HCT116 (cell line): ENCODE measurements around the gene RAB2B. TPM values are rescaled to one million over a fixed set of nuclear protein-coding genes. Genes with fewer than 3 reads are reported as not detected.

Experiments used
- ATAC-seq: fragments of 200-7000 bp; cut with Tn5 transposase; 2 replicates; pipeline ENCODE4 v1.9.1; 2020; ENCODE audit warnings: mild to moderate bottlenecking, moderate library complexity
- BruUV-seq: library from RNA; stranded (reverse); fragments of 400-500 nt; replicated peaks from 2 replicates; lab custom pipeline; 2021; lab: Mats Ljungman, UMichigan
- CTCF ChIA-PET: fragments of 300-600 bp; sonication (Branson Sonifier 250); formaldehyde crosslinking; loops from one replicate; lab custom pipeline; 2021; ENCODE audit warnings: antibody characterized with exemption; lab: Charles Lee
- POLR2A ChIA-PET: fragments of 300-600, 350-600 bp; sonication (Branson Sonifier 250); formaldehyde crosslinking; loops from one replicate; lab custom pipeline; 2021; ENCODE audit warnings: antibody characterized with exemption; lab: Charles Lee
- RAD21 ChIA-PET, 2 experiments: fragments of 300-600 bp; sonication (Branson Sonifier 250); formaldehyde crosslinking; loops; one replicate each; lab custom pipeline; 2023; ENCODE audit warnings: low total read pairs in 2 of 2; ENCODE audit not compliant: uncharacterized antibody in 2 of 2, unreplicated experiment in 2 of 2, low non-redundant PET in 1 of 2; lab: Charles Lee
- DNase-seq: peaks from one replicate; pipeline ENCODE4 v3.0.0-alpha.2; 2010; ENCODE audit warnings: low read depth, low spot score
- H2AFZ ChIP-seq: fragments of 200-600 bp; shearing (Covaris generic), sonication (generic); 2 replicates; pipeline ENCODE4 v1.6.1; 2017; ENCODE audit warnings: low read depth, mixed run types, mixed read lengths, antibody characterized with exemption, low read length; ENCODE audit not compliant: poor library complexity, severe bottlenecking
- H3K27ac ChIP-seq: 2 replicates; pipeline ENCODE4 v1.5.1; 2012; ENCODE audit warnings: low read depth, low read length
- H3K27me3 ChIP-seq: fragments of 200-600 bp; sonication (generic); 2 replicates; pipeline ENCODE4 v1.6.1; 2016; ENCODE audit warnings: mixed run types, low read length, mixed read lengths; ENCODE audit not compliant: insufficient read depth
- H3K36me3 ChIP-seq, 2 experiments: fragments of 200-500 bp in 1 of 2; fragments of 200-600 bp in 1 of 2; sonication (Bioruptor generic) in 1 of 2; sonication (generic) in 1 of 2; 2 replicates each; pipeline versions ENCODE4 v1.5.1 to v1.6.1; 2014 to 2016; ENCODE audit warnings: low read length in 2 of 2, inconsistent platforms in 1 of 2, mixed read lengths in 1 of 2, mixed run types in 1 of 2; ENCODE audit not compliant: insufficient read depth in 2 of 2, control insufficient read depth in 1 of 2
- H3K4me1 ChIP-seq, 2 experiments: fragments of 200-600 bp in 1 of 2; sonication (generic) in 1 of 2; 2 replicates each; pipeline versions ENCODE4 v1.5.1 to v1.6.1; 2012 to 2017; ENCODE audit warnings: low read length in 2 of 2, inconsistent platforms in 1 of 2, mild to moderate bottlenecking in 1 of 2, mixed read lengths in 1 of 2, mixed run types in 1 of 2, moderate library complexity in 1 of 2; ENCODE audit not compliant: insufficient read depth in 2 of 2, control insufficient read depth in 1 of 2
- H3K4me2 ChIP-seq: fragments of 200-600 bp; sonication (generic); 2 replicates; pipeline ENCODE4 v1.6.1; 2017; ENCODE audit warnings: mixed run types, low read length, mixed read lengths
- H3K4me3 ChIP-seq, 2 experiments: fragments of 200-600 bp in 1 of 2; sonication (generic) in 1 of 2; replicated peaks in 1 of 2; 2 replicates each; pipeline ENCODE4 v1.5.1; 2011 to 2016; ENCODE audit warnings: low read length in 2 of 2, control low read depth in 1 of 2, low read depth in 1 of 2, mild to moderate bottlenecking in 1 of 2, mixed read lengths in 1 of 2, mixed run types in 1 of 2
- H3K79me2 ChIP-seq: fragments of 200-600 bp; sonication (generic); 2 replicates; pipeline ENCODE4 v1.6.1; 2017; ENCODE audit warnings: mild to moderate bottlenecking, mixed run types, low read length, moderate library complexity, mixed read lengths; ENCODE audit not compliant: insufficient read depth
- H3K9ac ChIP-seq: fragments of 200-600 bp; sonication (generic); 2 replicates; pipeline ENCODE4 v1.6.1; 2016; ENCODE audit warnings: low read length, mixed read lengths
- H3K9me2 ChIP-seq: fragments of 200-600 bp; sonication (generic), shearing (Covaris generic); 2 replicates; pipeline ENCODE4 v1.6.1; 2017; ENCODE audit warnings: mixed run types, mild to moderate bottlenecking, moderate library complexity; ENCODE audit not compliant: insufficient read depth
- H3K9me3 ChIP-seq, 2 experiments: fragments of 200-500 bp in 1 of 2; fragments of 200-600 bp in 1 of 2; sonication (Bioruptor generic) in 1 of 2; sonication (generic) in 1 of 2; 2 replicates each; pipeline ENCODE4 v1.6.1; 2014 to 2017; ENCODE audit warnings: low read length in 2 of 2, mixed read lengths in 2 of 2, inconsistent platforms in 1 of 2, low read depth in 1 of 2, mild to moderate bottlenecking in 1 of 2, mixed run types in 1 of 2, moderate library complexity in 1 of 2; ENCODE audit not compliant: control insufficient read depth in 1 of 2, insufficient read depth in 1 of 2
- H4K20me1 ChIP-seq: fragments of 200-600 bp; sonication (generic), shearing (Covaris generic); 2 replicates; pipeline ENCODE4 v1.6.1; 2017; ENCODE audit warnings: mixed run types, mild to moderate bottlenecking, moderate library complexity; ENCODE audit not compliant: insufficient read depth
- CTCF ChIP-seq, 3 experiments: fragments of 200-600 bp in 1 of 3; sonication (generic) in 1 of 3; IDR thresholded peaks in 2 of 3; conservative IDR thresholded peaks in 1 of 3; 2 replicates each; pipeline ENCODE4 v1.5.1; 2012 to 2017; ENCODE audit warnings: low read depth in 2 of 3, low read length in 2 of 3, antibody characterized with exemption in 1 of 3, borderline replicate concordance in 1 of 3, control low read depth in 1 of 3, mild to moderate bottlenecking in 1 of 3, mixed read lengths in 1 of 3, mixed run types in 1 of 3, moderate library complexity in 1 of 3; ENCODE audit not compliant: insufficient read depth in 1 of 3
- EGR1 ChIP-seq: IDR thresholded peaks from 2 replicates; pipeline ENCODE4 v1.6.1; 2012; ENCODE audit warnings: low read depth
- EZH2 ChIP-seq: fragments of 200-600 bp; sonication (generic); IDR thresholded peaks from 2 replicates; pipeline ENCODE4 v1.6.1; 2017; ENCODE audit warnings: antibody characterized with exemption, mixed run types
- JUND ChIP-seq: IDR thresholded peaks from 2 replicates; pipeline ENCODE4 v1.6.1; 2012
- RAD21 ChIP-seq: IDR thresholded peaks from 2 replicates; pipeline ENCODE4 v1.6.1; 2012; ENCODE audit warnings: low read depth, mild to moderate bottlenecking
- TCF7L2 ChIP-seq: IDR thresholded peaks from 2 replicates; pipeline ENCODE4 v1.7.0; 2011; ENCODE audit warnings: borderline replicate concordance, inconsistent platforms; ENCODE audit not compliant: insufficient read depth, insufficient read length; ENCODE audit errors: extremely low read depth
- ZBTB33 ChIP-seq: IDR thresholded peaks from 2 replicates; pipeline ENCODE4 v1.6.1; 2011; ENCODE audit warnings: mild to moderate bottlenecking, low read length, moderate library complexity; ENCODE audit not compliant: insufficient replicate concordance; ENCODE audit errors: extremely low read depth
- ZFX ChIP-seq: fragments of 450-650 bp; IDR thresholded peaks from 2 replicates; pipeline ENCODE4 v1.6.1; 2017
- intact Hi-C: fragments of 100-400 bp; cut with micrococcal nuclease; formaldehyde crosslinking; loops from 2 replicates; pipeline ENCODE4 v1.10.0; 2022
- total RNA-seq: library from RNA; stranded (reverse); gene quantifications from one replicate; pipeline ENCODE4 v1.2.1, GENCODE V29; 2021; ENCODE audit not compliant: unreplicated experiment

Gene RAB2B
- total RNA-seq, 1 experiment from 2014 or later = 24.3 TPM

GRCh38 chr14:21454843-21455544, 21.8 kb downstream of the RAB2B start:
- Histone ChIP-seq H3K36me3 (peaks cover 0 to 3% of the 10 kb centered on the region in 2 experiments; a peak in 1 of 4 replicates), H3K9ac (peak overlapping the region; percentile 92), H2AFZ (no peak overlapping the region), H3K9me2 (no peaks in the 10 kb centered on the region), H3K4me2 (peak overlapping the region; percentile 84)
- no peak for TF ChIP-seq JUND
- TF ChIP-seq EGR1 = no peak
- TF ChIP-seq EZH2 = no peak
- no peak for TF ChIP-seq CTCF (IDR thresholded peaks at IDR 0.05 in 2 of 3, conservative IDR thresholded peaks at IDR 0.05 in 1 of 3; ENCODE audit: borderline replicate concordance in 1 of 3, insufficient read depth in 1 of 3, low read depth in 2 of 3, low read length in 2 of 3)
- TF ChIP-seq RAD21 = no peak
- no peak for TF ChIP-seq ZBTB33
- no peak for TF ChIP-seq TCF7L2
- no peak for TF ChIP-seq ZFX
- TF ChIP-seq, all 23 proteins: peak for 0
- ATAC-seq (no peak), DNase-seq (no peak)
- intact Hi-C loops = no loop called here
- BruUV-seq = no TSS peak
- no peaks in the 10 kb centered on the region for H3K27me3 ChIP-seq
- peaks cover 58% of the 10 kb centered on the region for H3K79me2 ChIP-seq
- ChIA-PET CTCF (interaction anchor here (0.9 to 1.2 kb wide), 4 partner anchors 12 to 59 kb away, joined by 3 to 5 read pairs (median 4); no protein-coding TSS in a partner anchor), RAD21 (no interaction called here), POLR2A (interaction anchor here (1.8 to 2.1 kb wide), 2 partner anchors 11 to 17 kb away, joined by 22 to 34 read pairs; no protein-coding TSS in a partner anchor)
- peaks cover 10 to 16% of the 10 kb centered on the region in 2 experiments; a peak in 3 of 4 replicates for H3K4me1 ChIP-seq
- H3K27ac ChIP-seq = peak overlapping the region; percentile 69
- peak overlapping the region; percentile 87 to 97 for H3K4me3 ChIP-seq
- H3K9me3 ChIP-seq = no peaks in the 10 kb centered on the region
- 0 out of 2 replicates have a peak, but pooled peaks cover 2% of the 10 kb centered on the region for H4K20me1 ChIP-seq
